Chondrocyte (in vitro differentiated cells): Measurements from ENCODE around the gene DAPK3. TPM values are rescaled to one million over a fixed set of nuclear protein-coding genes. Genes with fewer than 3 reads are reported as not detected.
"Not testable (repeated sequence)": the region's sequence is repeated elsewhere in the genome, so short reads cannot be mapped to it uniquely, and the experiment has no call there.

Source experiments
- DNase-seq: peaks from one replicate; pipeline ENCODE4 v3.0.0; 2021; ENCODE audit warnings: mixed read lengths, low spot score
- H3K27ac Mint-ChIP-seq: one replicate; pipeline ENCODE4 v1.8.0; 2021; ENCODE audit warnings: mild to moderate bottlenecking, moderate library complexity, mixed read lengths; ENCODE audit not compliant: unreplicated experiment
- H3K27me3 Mint-ChIP-seq: 2 replicates; pipeline ENCODE4 v1.8.0; 2021; ENCODE audit warnings: low read depth, mixed read lengths
- H3K36me3 Mint-ChIP-seq: 2 replicates; pipeline ENCODE4 v1.8.0; 2021; ENCODE audit warnings: low read depth, mixed read lengths
- H3K4me1 Mint-ChIP-seq: 2 replicates; pipeline ENCODE4 v1.8.0; 2021; ENCODE audit warnings: low read depth, mild to moderate bottlenecking, mixed read lengths
- H3K4me3 Mint-ChIP-seq: one replicate; pipeline ENCODE4 v1.8.0; 2021; ENCODE audit warnings: mild to moderate bottlenecking, moderate library complexity, mixed read lengths; ENCODE audit not compliant: unreplicated experiment
- H3K9me3 Mint-ChIP-seq: 2 replicates; pipeline ENCODE4 v1.8.0; 2021; ENCODE audit warnings: low read depth, mixed read lengths
- total RNA-seq: library from RNA; stranded (reverse); gene quantifications from 3 replicates; pipeline ENCODE4 v1.2.1, GENCODE V29; 2021
- TF ChIP-seq, protein P1 (sequence below): fragments of 200-600 bp; sonication (generic); IDR thresholded peaks from 2 replicates; pipeline ENCODE4 v1.5.0; 2021; ENCODE audit warnings: antibody characterized with exemption, mild to moderate bottlenecking, moderate library complexity

DAPK3 gene
- total RNA-seq, 1 donor from 2014 or later: 185 TPM

DNA sequence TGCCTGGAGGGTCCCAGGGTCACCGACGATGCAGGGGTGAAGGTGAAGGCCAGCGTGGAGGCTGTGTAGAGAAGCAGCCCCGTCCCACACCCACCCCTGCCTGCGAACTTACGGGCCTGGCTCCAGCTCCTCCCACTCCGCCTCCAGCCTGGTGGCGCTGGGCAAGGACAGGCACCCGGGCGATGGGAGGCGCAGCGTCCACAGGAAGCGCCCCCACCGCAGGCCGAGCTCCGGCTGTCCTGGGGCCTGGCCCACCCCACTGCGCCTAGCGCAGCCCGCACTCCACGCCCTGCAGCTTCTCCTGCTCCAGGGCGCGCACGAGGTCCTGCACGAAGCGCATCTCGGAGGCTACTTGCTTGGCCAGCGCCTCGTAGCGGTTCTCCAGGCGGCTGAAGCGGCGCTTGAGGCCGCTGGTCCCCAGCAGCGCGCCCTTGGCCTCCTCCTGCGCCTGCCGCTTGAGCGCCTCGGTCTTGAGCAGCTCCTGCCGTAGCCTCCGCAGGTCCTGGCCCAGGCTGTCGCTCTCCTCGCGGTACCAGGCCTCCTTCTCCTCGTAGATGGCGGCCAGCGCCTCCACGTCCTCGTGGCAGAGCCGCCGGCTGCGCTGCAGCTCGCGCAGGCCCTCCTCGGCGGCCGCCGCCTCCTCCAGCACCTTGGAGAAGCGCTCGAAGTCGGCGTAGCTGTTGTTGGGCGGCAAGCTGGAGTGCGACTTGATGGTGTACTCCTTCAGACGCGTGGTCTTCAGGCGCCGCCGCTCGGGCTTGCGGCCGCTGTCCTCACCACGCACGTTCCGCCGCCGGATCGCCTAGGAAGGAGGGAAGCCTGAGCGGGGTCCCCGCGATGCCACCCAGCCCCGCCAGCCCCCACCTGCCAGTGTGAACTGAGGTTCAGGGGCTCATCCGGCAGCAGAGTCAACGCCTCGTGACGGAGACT, 11.8 kb downstream of the DAPK3 start:
- Mint-ChIP-seq H3K9me3 (no peaks in the 10 kb centered on the region), H3K27me3 (no peaks in the 10 kb centered on the region), H3K4me1 (peaks cover 3% of the 10 kb centered on the region), H3K4me3 (no peak overlapping the region), H3K27ac (no peak overlapping the region), H3K36me3 (peaks cover 17% of the 10 kb centered on the region)
- TF ChIP-seq, protein P1, sequence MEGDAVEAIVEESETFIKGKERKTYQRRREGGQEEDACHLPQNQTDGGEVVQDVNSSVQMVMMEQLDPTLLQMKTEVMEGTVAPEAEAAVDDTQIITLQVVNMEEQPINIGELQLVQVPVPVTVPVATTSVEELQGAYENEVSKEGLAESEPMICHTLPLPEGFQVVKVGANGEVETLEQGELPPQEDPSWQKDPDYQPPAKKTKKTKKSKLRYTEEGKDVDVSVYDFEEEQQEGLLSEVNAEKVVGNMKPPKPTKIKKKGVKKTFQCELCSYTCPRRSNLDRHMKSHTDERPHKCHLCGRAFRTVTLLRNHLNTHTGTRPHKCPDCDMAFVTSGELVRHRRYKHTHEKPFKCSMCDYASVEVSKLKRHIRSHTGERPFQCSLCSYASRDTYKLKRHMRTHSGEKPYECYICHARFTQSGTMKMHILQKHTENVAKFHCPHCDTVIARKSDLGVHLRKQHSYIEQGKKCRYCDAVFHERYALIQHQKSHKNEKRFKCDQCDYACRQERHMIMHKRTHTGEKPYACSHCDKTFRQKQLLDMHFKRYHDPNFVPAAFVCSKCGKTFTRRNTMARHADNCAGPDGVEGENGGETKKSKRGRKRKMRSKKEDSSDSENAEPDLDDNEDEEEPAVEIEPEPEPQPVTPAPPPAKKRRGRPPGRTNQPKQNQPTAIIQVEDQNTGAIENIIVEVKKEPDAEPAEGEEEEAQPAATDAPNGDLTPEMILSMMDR: no peak
- no peak for DNase-seq

DNA sequence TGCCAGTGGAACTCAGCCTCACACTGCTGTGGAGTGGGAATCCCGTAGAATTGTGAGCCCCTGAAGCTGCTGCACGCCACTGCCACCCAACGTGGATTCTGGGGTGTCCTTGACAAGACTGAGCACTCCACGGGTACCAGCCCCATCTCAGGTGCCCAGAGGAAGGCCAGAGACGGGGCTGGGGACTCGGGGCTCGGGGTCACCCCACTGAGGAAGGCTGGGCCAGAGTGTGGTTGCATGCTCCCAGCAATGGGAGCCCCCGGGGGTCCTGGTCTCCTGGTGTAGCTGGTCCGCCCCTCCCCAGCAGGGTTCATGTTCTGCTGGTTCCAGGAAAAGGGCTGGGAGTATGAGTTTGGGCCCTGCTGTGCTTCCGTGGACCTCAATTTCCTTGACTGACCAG, 15.2 kb downstream of the DAPK3 start:
- no peaks in the 10 kb centered on the region for H3K27me3 Mint-ChIP-seq
- H3K36me3 Mint-ChIP-seq: peaks cover 4% of the 10 kb centered on the region
- TF ChIP-seq, protein P1: no peak
- H3K9me3 Mint-ChIP-seq: no peaks in the 10 kb centered on the region
- H3K27ac Mint-ChIP-seq: no peak overlapping the region
- DNase-seq: no peak
- peaks cover 10% of the 10 kb centered on the region for H3K4me1 Mint-ChIP-seq
- H3K4me3 Mint-ChIP-seq: no peak overlapping the region

DNA sequence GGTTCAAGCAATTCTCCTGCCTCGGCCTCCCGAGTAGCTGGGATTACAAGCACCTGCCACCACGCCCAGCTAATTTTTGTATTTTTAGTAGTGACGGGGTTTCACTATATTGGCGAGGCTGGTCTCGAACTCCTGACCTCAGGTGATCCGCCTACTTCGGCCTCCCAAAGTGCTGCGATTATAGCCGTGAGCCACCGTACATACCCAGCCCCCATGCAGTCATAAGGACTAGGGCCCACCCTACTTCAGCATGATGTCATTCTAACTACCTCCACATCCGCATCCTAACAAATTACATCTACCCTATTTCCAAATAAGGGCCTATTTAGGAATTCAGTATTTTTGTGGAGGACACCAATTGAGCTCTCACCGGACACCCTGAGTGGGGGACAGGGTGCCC, 15.6 kb downstream of the DAPK3 start:
- H3K4me1 Mint-ChIP-seq, DNase-seq, H3K4me3 Mint-ChIP-seq, H3K9me3 Mint-ChIP-seq, H3K27ac Mint-ChIP-seq, H3K27me3 Mint-ChIP-seq, H3K36me3 Mint-ChIP-seq: not testable (repeated sequence)

DNA sequence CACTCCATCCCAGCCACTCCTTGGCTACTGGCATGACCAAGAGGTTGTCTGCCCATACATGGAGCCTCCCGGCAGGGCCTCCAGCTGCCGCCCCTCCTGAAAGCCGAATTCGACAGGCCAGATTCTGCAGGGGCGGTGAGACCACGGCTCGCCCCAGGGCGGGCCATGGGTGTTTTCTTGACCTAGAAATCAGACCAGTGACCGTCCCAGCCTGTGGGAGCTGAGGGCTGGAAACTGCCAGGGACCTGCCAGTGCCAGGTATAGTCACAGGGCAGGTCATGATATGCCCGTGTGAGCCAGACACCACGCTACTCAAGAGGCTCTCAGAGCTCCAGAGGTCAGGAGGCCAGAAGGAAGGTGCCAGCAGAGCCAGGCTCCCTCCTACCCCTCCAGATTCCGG, 16.8 kb downstream of the DAPK3 start:
- Mint-ChIP-seq H3K27me3 (no peaks in the 10 kb centered on the region), H3K27ac (no peak overlapping the region), H3K36me3 (peaks cover 4% of the 10 kb centered on the region), H3K9me3 (no peaks in the 10 kb centered on the region), H3K4me3 (no peak overlapping the region), H3K4me1 (peaks cover 10% of the 10 kb centered on the region)
- TF ChIP-seq, protein P1: no peak
- DNase-seq: no peak

DNA sequence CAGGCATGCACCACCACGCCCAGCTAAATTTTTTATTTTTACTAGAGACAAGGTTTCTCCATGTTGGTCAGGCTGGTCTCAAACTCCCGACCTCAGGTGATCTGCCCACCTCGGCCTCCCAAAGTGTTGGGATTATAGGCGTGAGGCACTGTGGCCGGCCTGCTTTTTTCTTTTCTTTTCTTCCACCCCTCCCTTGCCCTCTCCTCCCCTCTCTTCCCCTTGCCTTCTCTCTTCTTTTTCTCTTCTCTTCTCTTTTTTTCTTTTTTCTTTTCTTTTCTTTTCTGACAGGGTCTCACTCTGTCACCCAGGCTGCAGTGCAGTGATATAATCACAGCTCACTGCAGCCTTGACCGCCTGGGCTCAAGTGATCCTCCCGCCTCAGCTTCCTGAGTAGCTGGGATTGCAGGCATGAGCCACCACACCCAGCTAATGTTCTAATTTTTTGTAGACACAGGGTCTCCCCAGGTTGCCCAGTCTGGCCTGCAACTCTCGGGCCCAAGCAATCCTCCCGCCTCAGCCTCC, 18.1 kb downstream of the DAPK3 start:
- H3K4me3 Mint-ChIP-seq, H3K9me3 Mint-ChIP-seq, H3K36me3 Mint-ChIP-seq, H3K4me1 Mint-ChIP-seq, DNase-seq, H3K27me3 Mint-ChIP-seq: not testable (repeated sequence)
- H3K27ac Mint-ChIP-seq: peak overlapping the region; percentile 27

DNA sequence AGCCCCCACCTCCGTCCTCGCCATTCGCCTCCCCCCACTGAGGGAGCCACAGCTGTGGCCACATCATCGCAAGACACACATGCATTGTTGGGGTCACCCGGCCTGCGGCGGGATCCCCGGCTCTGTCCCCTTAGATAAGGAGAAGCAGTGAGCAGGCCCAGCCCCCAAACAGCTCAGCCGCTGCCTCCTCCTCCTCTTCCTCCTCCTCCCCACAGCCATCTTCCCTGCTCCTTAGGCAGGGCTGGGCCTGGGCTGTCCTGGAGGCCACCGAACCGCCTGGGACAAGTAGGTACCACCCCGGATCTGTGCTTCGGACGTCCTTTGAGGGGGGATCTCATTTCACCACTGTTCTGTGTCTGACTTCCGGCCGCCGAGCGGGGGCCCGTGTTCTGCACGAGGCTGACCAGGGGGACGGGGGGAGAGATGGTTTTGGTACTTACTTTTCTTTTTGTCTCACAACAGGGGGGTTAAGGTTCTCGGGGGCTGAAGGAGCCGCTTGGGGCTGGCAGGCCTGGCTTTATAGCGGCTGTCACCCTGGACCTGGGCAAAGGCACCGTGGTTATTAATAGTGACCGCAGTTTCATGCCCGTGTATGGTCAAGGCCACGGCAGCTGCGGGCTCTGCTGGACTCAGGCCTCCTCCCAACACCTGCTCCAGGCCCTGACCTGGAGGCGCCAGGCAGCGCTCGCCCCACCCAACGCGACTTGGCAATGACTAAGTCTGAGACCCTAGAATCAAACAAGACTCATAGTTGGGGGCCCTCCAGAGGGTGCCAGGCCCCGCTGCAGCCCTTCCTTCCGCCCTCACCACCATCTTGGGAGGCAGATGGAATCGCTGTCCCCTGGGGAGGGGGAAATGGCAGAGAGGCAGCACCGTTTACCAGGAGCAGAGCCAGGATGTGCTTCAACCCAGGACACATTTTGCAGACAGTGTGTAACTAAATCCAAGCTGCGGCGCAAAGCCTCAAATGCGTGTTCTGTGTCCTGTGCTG, 19.7 kb downstream of the DAPK3 start:
- Mint-ChIP-seq H3K9me3 (no peaks in the 10 kb centered on the region), H3K4me3 (no peak overlapping the region), H3K36me3 (no peaks in the 10 kb centered on the region), H3K27ac (no peak overlapping the region), H3K27me3 (no peaks in the 10 kb centered on the region), H3K4me1 (peaks cover 6% of the 10 kb centered on the region)
- no peak for DNase-seq
- TF ChIP-seq, protein P1: no peak
